WTC11 (cell line): Measurements from ENCODE around the gene VWF. TPM values are rescaled to one million over a fixed set of nuclear protein-coding genes. Genes with fewer than 3 reads are reported as not detected.

Source experiments
- ATAC-seq: fragments of 200-7000 bp; cut with Tn5 transposase; 2 replicates; pipeline ENCODE4 v1.10.0; 2021; ENCODE audit warnings: mild to moderate bottlenecking, moderate library complexity
- CTCF ChIA-PET: fragments of 300-600 bp; sonication (Branson Sonifier 250); formaldehyde crosslinking; loops from one replicate; lab custom pipeline; 2021; ENCODE audit warnings: antibody characterized with exemption; lab: Charles Lee
- POLR2A ChIA-PET: fragments of 350-600 bp; sonication (Branson Sonifier 250); formaldehyde crosslinking; loops from one replicate; lab custom pipeline; 2021; ENCODE audit warnings: antibody characterized with exemption; lab: Charles Lee
- DNase-seq: peaks from one replicate; pipeline ENCODE4 v3.0.0; 2021; ENCODE audit warnings: low spot score
- H3K27ac Mint-ChIP-seq: 2 replicates; pipeline ENCODE4 v1.8.0; 2021; ENCODE audit warnings: mixed read lengths
- H3K27me3 Mint-ChIP-seq: 2 replicates; pipeline ENCODE4 v1.8.0; 2021; ENCODE audit warnings: low read depth, mild to moderate bottlenecking, moderate library complexity, mixed read lengths
- H3K36me3 Mint-ChIP-seq: 2 replicates; pipeline ENCODE4 v1.8.0; 2021; ENCODE audit warnings: mixed read lengths
- H3K4me1 Mint-ChIP-seq: 2 replicates; pipeline ENCODE4 v1.8.0; 2022; ENCODE audit warnings: mixed read lengths
- H3K4me3 Mint-ChIP-seq: 2 replicates; pipeline ENCODE4 v1.8.0; 2021; ENCODE audit warnings: mild to moderate bottlenecking, moderate library complexity, mixed read lengths
- H3K9me3 Mint-ChIP-seq: 2 replicates; pipeline ENCODE4 v1.8.0; 2021; ENCODE audit warnings: mixed read lengths
- ATF1 ChIP-seq: sonication (generic); formaldehyde crosslinking; IDR thresholded peaks from 2 replicates; pipeline ENCODE4 v1.8.1; 2023; ENCODE audit warnings: mild to moderate bottlenecking, moderate library complexity, missing genetic modification reagents
- CBFB ChIP-seq: sonication (generic); formaldehyde crosslinking; IDR thresholded peaks from 2 replicates; pipeline ENCODE4 v1.8.1; 2022; ENCODE audit warnings: mild to moderate bottlenecking, low read depth, missing genetic modification reagents
- E2F5 ChIP-seq: sonication (generic); formaldehyde crosslinking; IDR thresholded peaks from 2 replicates; pipeline ENCODE4 v1.8.1; 2022; ENCODE audit warnings: mild to moderate bottlenecking, moderate library complexity, missing genetic modification reagents
- ETV6 ChIP-seq: sonication (generic); formaldehyde crosslinking; IDR thresholded peaks from 2 replicates; pipeline ENCODE4 v1.8.1; 2022; ENCODE audit warnings: mild to moderate bottlenecking, missing genetic modification reagents
- GRHL2 ChIP-seq: fragments of 250-450 bp; sonication (Bioruptor Pico); IDR thresholded peaks from 2 replicates; pipeline ENCODE4 v1.8.0; 2022; ENCODE audit warnings: mild to moderate bottlenecking, moderate library complexity; ENCODE audit not compliant: insufficient replicate concordance, severe bottlenecking
- IRF2 ChIP-seq: sonication (generic); formaldehyde crosslinking; IDR thresholded peaks from 2 replicates; pipeline ENCODE4 v1.8.0; 2022; ENCODE audit warnings: low read depth, missing genetic modification reagents, borderline replicate concordance
- JUN ChIP-seq: sonication (generic); formaldehyde crosslinking; IDR thresholded peaks from 2 replicates; pipeline ENCODE4 v1.8.0; 2023; ENCODE audit warnings: mild to moderate bottlenecking, missing genetic modification reagents
- KAT7 ChIP-seq: sonication (generic); formaldehyde crosslinking; IDR thresholded peaks from 2 replicates; pipeline ENCODE4 v1.8.1; 2023; ENCODE audit warnings: missing genetic modification reagents, mild to moderate bottlenecking, borderline replicate concordance
- MLX ChIP-seq: sonication (generic); formaldehyde crosslinking; IDR thresholded peaks from 2 replicates; pipeline ENCODE4 v1.8.1; 2023; ENCODE audit warnings: mild to moderate bottlenecking, missing genetic modification reagents, moderate library complexity
- RORB ChIP-seq: fragments of 250-450 bp; sonication (Bioruptor Pico); IDR thresholded peaks from 2 replicates; pipeline ENCODE4 v1.9.0; 2021; ENCODE audit warnings: mild to moderate bottlenecking
- SMAD3 ChIP-seq: sonication (generic); formaldehyde crosslinking; IDR thresholded peaks from 2 replicates; pipeline ENCODE4 v1.8.0; 2022; ENCODE audit warnings: missing genetic modification reagents, mild to moderate bottlenecking, borderline replicate concordance
- SP1 ChIP-seq: sonication (generic); formaldehyde crosslinking; conservative IDR thresholded peaks from 2 replicates; pipeline ENCODE4 v1.8.1; 2022; ENCODE audit warnings: missing genetic modification reagents
- ZNF425 ChIP-seq: fragments of 250-450 bp; sonication (Bioruptor Pico); conservative IDR thresholded peaks from 2 replicates; pipeline ENCODE4 v1.9.0; 2021; ENCODE audit warnings: mild to moderate bottlenecking
- ZNF512 ChIP-seq: sonication (generic); formaldehyde crosslinking; IDR thresholded peaks from 2 replicates; pipeline ENCODE4 v1.8.1; 2022; ENCODE audit warnings: missing genetic modification reagents, borderline replicate concordance
- total RNA-seq: library from RNA; stranded (reverse); gene quantifications from 3 replicates; pipeline ENCODE4 v1.2.3, GENCODE V29; 2021
- TF ChIP-seq, protein P1 (sequence below): sonication (generic); formaldehyde crosslinking; IDR thresholded peaks from 2 replicates; pipeline ENCODE4 v1.8.0; 2023; ENCODE audit warnings: missing genetic modification reagents
- TF ChIP-seq, protein P2 (sequence below): sonication (generic); formaldehyde crosslinking; conservative IDR thresholded peaks from 2 replicates; pipeline ENCODE4 v1.8.1; 2023; ENCODE audit warnings: mild to moderate bottlenecking, low read depth, missing genetic modification reagents, moderate library complexity
- TF ChIP-seq, protein P3 (sequence below): sonication (generic); formaldehyde crosslinking; IDR thresholded peaks from 2 replicates; pipeline ENCODE4 v1.8.1; 2023; ENCODE audit warnings: mild to moderate bottlenecking, missing genetic modification reagents
- TF ChIP-seq, protein P4 (sequence below): sonication (generic); formaldehyde crosslinking; IDR thresholded peaks from 2 replicates; pipeline ENCODE4 v1.8.1; 2023; ENCODE audit warnings: mild to moderate bottlenecking, missing genetic modification reagents, borderline replicate concordance
- TF ChIP-seq, protein P5 (sequence below): sonication (generic); formaldehyde crosslinking; IDR thresholded peaks from 2 replicates; pipeline ENCODE4 v1.8.1; 2022; ENCODE audit warnings: mild to moderate bottlenecking, missing genetic modification reagents, moderate library complexity, borderline replicate concordance

Gene VWF
- total RNA-seq, 1 experiment from 2014 or later = 0.48 TPM

- Mint-ChIP-seq H3K4me1 (no peaks in the 10 kb centered on the region), H3K9me3 (no peaks in the 10 kb centered on the region), H3K27me3 (no peaks in the 10 kb centered on the region), H3K36me3 (no peaks in the 10 kb centered on the region), H3K4me3 (no peak overlapping the region), H3K27ac (no peak overlapping the region)
- ChIA-PET CTCF (interaction anchor here (1.2 kb wide), 1 partner anchor 162 kb away, joined by 3 read pairs; no protein-coding TSS in a partner anchor), POLR2A (no interaction called here)
- no peak for TF ChIP-seq ETV6
- no peak for TF ChIP-seq SP1 (CRISPR knock-in tag)
- TF ChIP-seq, protein P1, sequence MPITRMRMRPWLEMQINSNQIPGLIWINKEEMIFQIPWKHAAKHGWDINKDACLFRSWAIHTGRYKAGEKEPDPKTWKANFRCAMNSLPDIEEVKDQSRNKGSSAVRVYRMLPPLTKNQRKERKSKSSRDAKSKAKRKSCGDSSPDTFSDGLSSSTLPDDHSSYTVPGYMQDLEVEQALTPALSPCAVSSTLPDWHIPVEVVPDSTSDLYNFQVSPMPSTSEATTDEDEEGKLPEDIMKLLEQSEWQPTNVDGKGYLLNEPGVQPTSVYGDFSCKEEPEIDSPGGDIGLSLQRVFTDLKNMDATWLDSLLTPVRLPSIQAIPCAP (CRISPR knock-in tag) = no peak
- TF ChIP-seq IRF2 (CRISPR knock-in tag) = no peak
- TF ChIP-seq CBFB (CRISPR knock-in tag) = no peak
- TF ChIP-seq JUN (CRISPR knock-in tag) = no peak
- no peak for TF ChIP-seq ZNF425 (CRISPR knock-in tag)
- no peak for TF ChIP-seq GRHL2
- TF ChIP-seq E2F5 = no peak
- TF ChIP-seq, protein P2, sequence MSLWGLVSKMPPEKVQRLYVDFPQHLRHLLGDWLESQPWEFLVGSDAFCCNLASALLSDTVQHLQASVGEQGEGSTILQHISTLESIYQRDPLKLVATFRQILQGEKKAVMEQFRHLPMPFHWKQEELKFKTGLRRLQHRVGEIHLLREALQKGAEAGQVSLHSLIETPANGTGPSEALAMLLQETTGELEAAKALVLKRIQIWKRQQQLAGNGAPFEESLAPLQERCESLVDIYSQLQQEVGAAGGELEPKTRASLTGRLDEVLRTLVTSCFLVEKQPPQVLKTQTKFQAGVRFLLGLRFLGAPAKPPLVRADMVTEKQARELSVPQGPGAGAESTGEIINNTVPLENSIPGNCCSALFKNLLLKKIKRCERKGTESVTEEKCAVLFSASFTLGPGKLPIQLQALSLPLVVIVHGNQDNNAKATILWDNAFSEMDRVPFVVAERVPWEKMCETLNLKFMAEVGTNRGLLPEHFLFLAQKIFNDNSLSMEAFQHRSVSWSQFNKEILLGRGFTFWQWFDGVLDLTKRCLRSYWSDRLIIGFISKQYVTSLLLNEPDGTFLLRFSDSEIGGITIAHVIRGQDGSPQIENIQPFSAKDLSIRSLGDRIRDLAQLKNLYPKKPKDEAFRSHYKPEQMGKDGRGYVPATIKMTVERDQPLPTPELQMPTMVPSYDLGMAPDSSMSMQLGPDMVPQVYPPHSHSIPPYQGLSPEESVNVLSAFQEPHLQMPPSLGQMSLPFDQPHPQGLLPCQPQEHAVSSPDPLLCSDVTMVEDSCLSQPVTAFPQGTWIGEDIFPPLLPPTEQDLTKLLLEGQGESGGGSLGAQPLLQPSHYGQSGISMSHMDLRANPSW (CRISPR knock-in tag) = no peak
- TF ChIP-seq, protein P3, sequence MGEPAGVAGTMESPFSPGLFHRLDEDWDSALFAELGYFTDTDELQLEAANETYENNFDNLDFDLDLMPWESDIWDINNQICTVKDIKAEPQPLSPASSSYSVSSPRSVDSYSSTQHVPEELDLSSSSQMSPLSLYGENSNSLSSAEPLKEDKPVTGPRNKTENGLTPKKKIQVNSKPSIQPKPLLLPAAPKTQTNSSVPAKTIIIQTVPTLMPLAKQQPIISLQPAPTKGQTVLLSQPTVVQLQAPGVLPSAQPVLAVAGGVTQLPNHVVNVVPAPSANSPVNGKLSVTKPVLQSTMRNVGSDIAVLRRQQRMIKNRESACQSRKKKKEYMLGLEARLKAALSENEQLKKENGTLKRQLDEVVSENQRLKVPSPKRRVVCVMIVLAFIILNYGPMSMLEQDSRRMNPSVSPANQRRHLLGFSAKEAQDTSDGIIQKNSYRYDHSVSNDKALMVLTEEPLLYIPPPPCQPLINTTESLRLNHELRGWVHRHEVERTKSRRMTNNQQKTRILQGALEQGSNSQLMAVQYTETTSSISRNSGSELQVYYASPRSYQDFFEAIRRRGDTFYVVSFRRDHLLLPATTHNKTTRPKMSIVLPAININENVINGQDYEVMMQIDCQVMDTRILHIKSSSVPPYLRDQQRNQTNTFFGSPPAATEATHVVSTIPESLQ (CRISPR knock-in tag) = no peak
- TF ChIP-seq ZNF512 (CRISPR knock-in tag) = no peak
- TF ChIP-seq SMAD3 (CRISPR knock-in tag) = no peak
- TF ChIP-seq MLX (CRISPR knock-in tag) = no peak
- TF ChIP-seq, protein P4, sequence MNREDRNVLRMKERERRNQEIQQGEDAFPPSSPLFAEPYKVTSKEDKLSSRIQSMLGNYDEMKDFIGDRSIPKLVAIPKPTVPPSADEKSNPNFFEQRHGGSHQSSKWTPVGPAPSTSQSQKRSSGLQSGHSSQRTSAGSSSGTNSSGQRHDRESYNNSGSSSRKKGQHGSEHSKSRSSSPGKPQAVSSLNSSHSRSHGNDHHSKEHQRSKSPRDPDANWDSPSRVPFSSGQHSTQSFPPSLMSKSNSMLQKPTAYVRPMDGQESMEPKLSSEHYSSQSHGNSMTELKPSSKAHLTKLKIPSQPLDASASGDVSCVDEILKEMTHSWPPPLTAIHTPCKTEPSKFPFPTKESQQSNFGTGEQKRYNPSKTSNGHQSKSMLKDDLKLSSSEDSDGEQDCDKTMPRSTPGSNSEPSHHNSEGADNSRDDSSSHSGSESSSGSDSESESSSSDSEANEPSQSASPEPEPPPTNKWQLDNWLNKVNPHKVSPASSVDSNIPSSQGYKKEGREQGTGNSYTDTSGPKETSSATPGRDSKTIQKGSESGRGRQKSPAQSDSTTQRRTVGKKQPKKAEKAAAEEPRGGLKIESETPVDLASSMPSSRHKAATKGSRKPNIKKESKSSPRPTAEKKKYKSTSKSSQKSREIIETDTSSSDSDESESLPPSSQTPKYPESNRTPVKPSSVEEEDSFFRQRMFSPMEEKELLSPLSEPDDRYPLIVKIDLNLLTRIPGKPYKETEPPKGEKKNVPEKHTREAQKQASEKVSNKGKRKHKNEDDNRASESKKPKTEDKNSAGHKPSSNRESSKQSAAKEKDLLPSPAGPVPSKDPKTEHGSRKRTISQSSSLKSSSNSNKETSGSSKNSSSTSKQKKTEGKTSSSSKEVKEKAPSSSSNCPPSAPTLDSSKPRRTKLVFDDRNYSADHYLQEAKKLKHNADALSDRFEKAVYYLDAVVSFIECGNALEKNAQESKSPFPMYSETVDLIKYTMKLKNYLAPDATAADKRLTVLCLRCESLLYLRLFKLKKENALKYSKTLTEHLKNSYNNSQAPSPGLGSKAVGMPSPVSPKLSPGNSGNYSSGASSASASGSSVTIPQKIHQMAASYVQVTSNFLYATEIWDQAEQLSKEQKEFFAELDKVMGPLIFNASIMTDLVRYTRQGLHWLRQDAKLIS (CRISPR knock-in tag) = no peak
- TF ChIP-seq RORB (CRISPR knock-in tag) = no peak
- TF ChIP-seq, protein P5, sequence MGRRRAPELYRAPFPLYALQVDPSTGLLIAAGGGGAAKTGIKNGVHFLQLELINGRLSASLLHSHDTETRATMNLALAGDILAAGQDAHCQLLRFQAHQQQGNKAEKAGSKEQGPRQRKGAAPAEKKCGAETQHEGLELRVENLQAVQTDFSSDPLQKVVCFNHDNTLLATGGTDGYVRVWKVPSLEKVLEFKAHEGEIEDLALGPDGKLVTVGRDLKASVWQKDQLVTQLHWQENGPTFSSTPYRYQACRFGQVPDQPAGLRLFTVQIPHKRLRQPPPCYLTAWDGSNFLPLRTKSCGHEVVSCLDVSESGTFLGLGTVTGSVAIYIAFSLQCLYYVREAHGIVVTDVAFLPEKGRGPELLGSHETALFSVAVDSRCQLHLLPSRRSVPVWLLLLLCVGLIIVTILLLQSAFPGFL = no peak
- no peak for TF ChIP-seq ATF1 (CRISPR knock-in tag)
- TF ChIP-seq KAT7 (CRISPR knock-in tag) = no peak
- no peak for ATAC-seq
- DNase-seq = no peak
Measured at GRCh38 chr12:6122201-6122600, 2.3 kb downstream of the VWF start.
